B cell (primary cell): ENCODE data around the gene COL4A1. TPM values are rescaled to one million over a fixed set of nuclear protein-coding genes. Genes with fewer than 3 reads are reported as not detected.

Experiments
- ATAC-seq: fragments of 200-7000 bp; cut with Tn5 transposase; one replicate; pipeline ENCODE4 v1.10.0; 2021; ENCODE audit warnings: low read depth, mild to moderate bottlenecking, moderate number of reproducible peaks, moderate library complexity
- CTCF ChIA-PET: fragments of 350-600 bp; sonication (Branson Sonifier 250); formaldehyde crosslinking; loops from one replicate; lab custom pipeline; 2021; ENCODE audit warnings: antibody characterized with exemption, inconsistent platforms; lab: Charles Lee
- POLR2A ChIA-PET: fragments of 350-600 bp; sonication (Branson Sonifier 250); formaldehyde crosslinking; loops from one replicate; lab custom pipeline; 2021; ENCODE audit warnings: antibody characterized with exemption; lab: Charles Lee
- DNase-seq: peaks from one replicate; pipeline ENCODE4 v3.0.0; 2013
- H2AFZ ChIP-seq: 2 replicates; pipeline ENCODE4 v1.6.1; 2012; ENCODE audit warnings: mild to moderate bottlenecking, low read depth, low read length; ENCODE audit not compliant: insufficient read depth, poor library complexity, severe bottlenecking
- H3K27ac ChIP-seq, 2 donors: 1 replicate in 1 of 2; 2 replicates in 1 of 2; pipeline ENCODE4 v1.5.1; 2012 to 2013; ENCODE audit warnings: low read length in 2 of 2, mild to moderate bottlenecking in 2 of 2, moderate library complexity in 1 of 2
- H3K27me3 ChIP-seq, 4 experiments: fragments of 200-600 bp in 1 of 4; sonication (generic) in 1 of 4; replicated peaks in 1 of 4; 1 replicate in 2 of 4; 2 replicates in 2 of 4; pipeline versions ENCODE4 v1.6.1 to v1.7.0; 2013 to 2016; ENCODE audit warnings: low read length in 3 of 4, mild to moderate bottlenecking in 2 of 4, mixed read lengths in 1 of 4, moderate library complexity in 1 of 4; ENCODE audit not compliant: insufficient read depth in 4 of 4, control insufficient read depth in 3 of 4; ENCODE audit errors: control extremely low read depth in 1 of 4
- H3K36me3 ChIP-seq, 2 experiments: replicated peaks in 1 of 2; 1 replicate in 1 of 2; 2 replicates in 1 of 2; pipeline versions ENCODE4 v1.6.1 to v1.7.1; 2013; ENCODE audit warnings: low read length in 1 of 2; ENCODE audit not compliant: insufficient read depth in 2 of 2, control insufficient read depth in 1 of 2; ENCODE audit errors: control extremely low read depth in 1 of 2, extremely low read depth in 1 of 2
- H3K4me1 ChIP-seq, 2 donors: fragments of 200-600 bp in 1 of 2; sonication (generic) in 1 of 2; 1 replicate in 1 of 2; 2 replicates in 1 of 2; pipeline versions ENCODE4 v1.5.1 to v1.6.1; 2013 to 2017; ENCODE audit warnings: low read length in 2 of 2; ENCODE audit not compliant: control insufficient read depth in 2 of 2, insufficient read depth in 2 of 2
- H3K4me2 ChIP-seq: replicated peaks from 2 replicates; pipeline ENCODE3; 2012; ENCODE audit warnings: mild to moderate bottlenecking, low read depth, low read length; ENCODE audit not compliant: poor library complexity, severe bottlenecking
- H3K4me3 ChIP-seq, 5 experiments: fragments of 200-600 bp in 1 of 5; sonication (generic) in 1 of 5; 1 replicate in 3 of 5; 2 replicates in 2 of 5; pipeline versions ENCODE4 v1.5.1 to v1.7.0; 2011 to 2016; ENCODE audit warnings: low read length in 4 of 5, mild to moderate bottlenecking in 4 of 5, low read depth in 2 of 5, control low read depth in 1 of 5, moderate library complexity in 1 of 5; ENCODE audit not compliant: insufficient read depth in 1 of 5; ENCODE audit errors: control extremely low read depth in 1 of 5, extremely low read depth in 1 of 5
- H3K79me2 ChIP-seq: fragments of 200-600 bp; sonication (generic); one replicate; pipeline ENCODE4 v1.6.0; 2016; ENCODE audit warnings: low read length; ENCODE audit not compliant: control insufficient read depth, insufficient read depth
- H3K9ac ChIP-seq: fragments of 200-600 bp; sonication (generic); 2 replicates; pipeline ENCODE4 v1.6.1; 2017; ENCODE audit warnings: mild to moderate bottlenecking, low read length, moderate library complexity
- H3K9me3 ChIP-seq, 3 donors: one replicate each; pipeline versions ENCODE4 v1.6.1 to v1.7.1; 2013; ENCODE audit warnings: low read length in 2 of 3; ENCODE audit not compliant: control insufficient read depth in 2 of 3, insufficient read depth in 1 of 3; ENCODE audit errors: control extremely low read depth in 1 of 3
- H4K20me1 ChIP-seq: 2 replicates; pipeline ENCODE4 v1.6.0; 2012; ENCODE audit warnings: mild to moderate bottlenecking, low read length; ENCODE audit not compliant: insufficient read depth, control insufficient read depth, poor library complexity, severe bottlenecking
- H3K27ac Mint-ChIP-seq: one replicate; pipeline ENCODE4 v1.8.0; 2021; ENCODE audit warnings: mixed read lengths
- H3K27me3 Mint-ChIP-seq: one replicate; pipeline ENCODE4 v1.8.0; 2021; ENCODE audit warnings: mixed read lengths
- H3K4me1 Mint-ChIP-seq: one replicate; pipeline ENCODE4 v1.8.0; 2021; ENCODE audit warnings: mixed read lengths
- H3K4me3 Mint-ChIP-seq: one replicate; pipeline ENCODE4 v1.8.0; 2021; ENCODE audit warnings: mixed read lengths
- H3K9me3 Mint-ChIP-seq: one replicate; pipeline ENCODE4 v1.8.0; 2022; ENCODE audit warnings: mixed read lengths; ENCODE audit not compliant: insufficient read depth
- EZH2 ChIP-seq: IDR thresholded peaks from 2 replicates; pipeline ENCODE4 v1.6.1; 2012; ENCODE audit warnings: borderline replicate concordance, low read depth, mild to moderate bottlenecking, moderate library complexity, low read length; ENCODE audit not compliant: insufficient read depth, poor library complexity, severe bottlenecking
- WGBS: methylation state at CpG from one replicate; pipeline ENCODE4 v1.1.5; 2013; ENCODE audit warnings: missing lambda C conversion rate; ENCODE audit not compliant: insufficient coverage; 5-methylcytosine and 5-hydroxymethylcytosine counted together
- intact Hi-C: fragments of 100-400 bp; cut with micrococcal nuclease; formaldehyde crosslinking; loops from one replicate; pipeline ENCODE4 v1.10.0; 2022
- polyA plus RNA-seq: library from polyadenylated mRNA; depleted of rRNA; stranded (reverse); fragments of >200 nt; gene quantifications from 2 replicates; pipeline ENCODE4 v1.2.3, GENCODE V29; 2012
- total RNA-seq, 2 donors: library from RNA; stranded (reverse); fragments of 120-200 nt in 1 of 2; gene quantifications; 1 replicate in 1 of 2; 2 replicates in 1 of 2; pipeline versions ENCODE4 v1.2.3 to v1.2.4, GENCODE V29; 2013 to 2022
- TF ChIP-seq, protein P1 (sequence below): fragments of 200-600 bp; IDR thresholded peaks from one replicate; pipeline ENCODE4 v1.8.0; 2022; ENCODE audit warnings: antibody characterized with exemption, mild to moderate bottlenecking

COL4A1 gene
- total and polyA plus RNA-seq, 2 donors (not counting 1 experiment from before 2014, with no cell fraction given): not detected

- no peak overlapping the region for H3K4me3 ChIP-seq
- ChIA-PET CTCF (no interaction called here), POLR2A (no interaction called here)
- Mint-ChIP-seq H3K27me3 (peaks cover 5% of the 10 kb centered on the region), H3K4me3 (no peak overlapping the region), H3K4me1 (no peaks in the 10 kb centered on the region), H3K9me3 (no peaks in the 10 kb centered on the region), H3K27ac (no peak overlapping the region)
- intact Hi-C loops: no loop called here
- 91% methylated on average over 4 of the region's 5 CpGs for WGBS
- no peak for TF ChIP-seq EZH2
- TF ChIP-seq, protein P1, sequence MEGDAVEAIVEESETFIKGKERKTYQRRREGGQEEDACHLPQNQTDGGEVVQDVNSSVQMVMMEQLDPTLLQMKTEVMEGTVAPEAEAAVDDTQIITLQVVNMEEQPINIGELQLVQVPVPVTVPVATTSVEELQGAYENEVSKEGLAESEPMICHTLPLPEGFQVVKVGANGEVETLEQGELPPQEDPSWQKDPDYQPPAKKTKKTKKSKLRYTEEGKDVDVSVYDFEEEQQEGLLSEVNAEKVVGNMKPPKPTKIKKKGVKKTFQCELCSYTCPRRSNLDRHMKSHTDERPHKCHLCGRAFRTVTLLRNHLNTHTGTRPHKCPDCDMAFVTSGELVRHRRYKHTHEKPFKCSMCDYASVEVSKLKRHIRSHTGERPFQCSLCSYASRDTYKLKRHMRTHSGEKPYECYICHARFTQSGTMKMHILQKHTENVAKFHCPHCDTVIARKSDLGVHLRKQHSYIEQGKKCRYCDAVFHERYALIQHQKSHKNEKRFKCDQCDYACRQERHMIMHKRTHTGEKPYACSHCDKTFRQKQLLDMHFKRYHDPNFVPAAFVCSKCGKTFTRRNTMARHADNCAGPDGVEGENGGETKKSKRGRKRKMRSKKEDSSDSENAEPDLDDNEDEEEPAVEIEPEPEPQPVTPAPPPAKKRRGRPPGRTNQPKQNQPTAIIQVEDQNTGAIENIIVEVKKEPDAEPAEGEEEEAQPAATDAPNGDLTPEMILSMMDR: no peak
- H3K79me2 ChIP-seq: no peaks in the 10 kb centered on the region
- no peak overlapping the region for H3K27ac ChIP-seq
- H3K4me1 ChIP-seq: no peaks in the 10 kb centered on the region
- ATAC-seq (no peak), DNase-seq (no peak)
- no peak overlapping the region for H3K4me2 ChIP-seq
- no peaks in the 10 kb centered on the region for H4K20me1 ChIP-seq
- H2AFZ ChIP-seq: no peak overlapping the region
- H3K9me3 ChIP-seq: no peaks in the 10 kb centered on the region
- no peaks in the 10 kb centered on the region for H3K36me3 ChIP-seq
- no peak overlapping the region for H3K9ac ChIP-seq
- peaks cover 0 to 2% (median 0%) of the 10 kb centered on the region in 4 experiments for H3K27me3 ChIP-seq
Measured at GRCh38 chr13:110276553-110276950, 30.4 kb downstream of the COL4A1 start.

DNA sequence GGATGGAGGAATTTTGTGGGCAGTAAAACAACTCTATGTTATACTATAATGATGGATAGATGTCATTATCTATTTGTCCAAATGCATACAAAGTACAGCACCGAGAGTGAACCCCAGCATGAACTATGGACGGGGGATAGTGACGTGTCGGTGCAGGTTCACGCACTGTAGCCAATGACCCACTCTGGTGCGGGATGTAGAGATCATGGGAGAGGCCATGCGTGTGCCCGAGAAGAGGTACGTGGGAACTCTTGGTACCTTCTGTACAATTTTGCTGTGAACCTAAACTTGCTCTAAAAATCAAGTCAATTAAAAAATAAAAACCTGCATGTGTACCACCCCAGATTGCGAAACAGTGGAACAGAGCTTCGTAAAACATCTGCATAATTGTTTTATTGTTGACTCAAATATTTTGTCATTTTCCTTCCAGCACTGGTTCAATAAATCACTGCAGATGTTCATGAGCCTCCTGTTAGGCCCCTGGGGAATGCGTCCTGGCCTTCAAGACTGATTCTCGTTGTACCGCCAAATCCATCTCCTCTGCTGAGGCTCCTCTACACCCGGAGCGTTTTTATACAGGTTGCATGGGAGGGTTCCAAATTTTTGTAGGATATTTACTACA lies 30.9 kb downstream of the COL4A1 start:
- Mint-ChIP-seq H3K4me1 (no peaks in the 10 kb centered on the region), H3K27ac (no peak overlapping the region), H3K27me3 (peaks cover 5% of the 10 kb centered on the region), H3K9me3 (no peaks in the 10 kb centered on the region), H3K4me3 (no peak overlapping the region)
- H3K36me3 ChIP-seq: no peaks in the 10 kb centered on the region
- no peak overlapping the region for H2AFZ ChIP-seq
- no peak overlapping the region for H3K27ac ChIP-seq
- H3K4me3 ChIP-seq: no peak overlapping the region
- no peak overlapping the region for H3K9ac ChIP-seq
- no peaks in the 10 kb centered on the region for H3K4me1 ChIP-seq
- DNase-seq (no peak), ATAC-seq (no peak)
- ChIA-PET CTCF (no interaction called here), POLR2A (no interaction called here)
- H3K4me2 ChIP-seq: no peak overlapping the region
- 100% methylated on average over 1 of the region's 16 CpGs for WGBS
- H4K20me1 ChIP-seq: no peaks in the 10 kb centered on the region
- no peaks in the 10 kb centered on the region for H3K79me2 ChIP-seq
- TF ChIP-seq, protein P1: no peak
- TF ChIP-seq EZH2: no peak
- intact Hi-C loops: no loop called here
- no peaks in the 10 kb centered on the region for H3K9me3 ChIP-seq
- peaks cover 0 to 2% (median 0%) of the 10 kb centered on the region in 4 experiments for H3K27me3 ChIP-seq
